Esophagus (tissue), 2 donors: ENCODE results near the gene HOXB7. TPM values are rescaled to one million over a fixed set of nuclear protein-coding genes. Genes with fewer than 3 reads are reported as not detected.

Experiments
- H3K27ac ChIP-seq, 2 donors: one replicate each; pipeline ENCODE4 v1.5.1; 2013; ENCODE audit warnings: low read depth in 2 of 2, mild to moderate bottlenecking in 2 of 2, inconsistent platforms in 1 of 2, low read length in 1 of 2, moderate library complexity in 1 of 2
- H3K27me3 ChIP-seq, 2 donors: one replicate each; pipeline ENCODE4 v1.6.1; 2013; ENCODE audit warnings: low read length in 2 of 2, control low read depth in 1 of 2, mild to moderate bottlenecking in 1 of 2; ENCODE audit not compliant: insufficient read depth in 2 of 2, control insufficient read depth in 1 of 2
- H3K36me3 ChIP-seq, 2 donors: one replicate each; pipeline ENCODE4 v1.6.1; 2013; ENCODE audit warnings: low read length in 1 of 2; ENCODE audit not compliant: control insufficient read depth in 2 of 2, insufficient read depth in 2 of 2
- H3K4me1 ChIP-seq, 2 donors: one replicate each; pipeline ENCODE4 v1.6.1; 2013; ENCODE audit warnings: low read length in 1 of 2; ENCODE audit not compliant: control insufficient read depth in 2 of 2, insufficient read depth in 2 of 2
- H3K4me3 ChIP-seq, 2 donors: one replicate each; pipeline ENCODE4 v1.5.1; 2013; ENCODE audit warnings: low read length in 2 of 2, mild to moderate bottlenecking in 2 of 2, low read depth in 1 of 2, moderate library complexity in 1 of 2
- H3K9me3 ChIP-seq, 2 donors: one replicate each; pipeline ENCODE4 v1.6.1; 2013; ENCODE audit warnings: mild to moderate bottlenecking in 2 of 2, low read depth in 1 of 2, low read length in 1 of 2, moderate library complexity in 1 of 2; ENCODE audit not compliant: control insufficient read depth in 2 of 2, insufficient read depth in 1 of 2
- WGBS, 2 donors: extraction: QIAGEN DNeasy Blood & Tissue Kit; methylation state at CpG; one replicate each; pipeline ENCODE4 v1.1.7; 2013; 5-methylcytosine and 5-hydroxymethylcytosine counted together
- polyA plus RNA-seq, 2 donors: library from polyadenylated mRNA; stranded (reverse); fragments of 200-250 nt; gene quantifications; one replicate each; pipeline ENCODE4 v1.2.3, GENCODE V29; 2013
- donor health status: healthy with polysubstance abuse.
- donor health status: Bipolar disorder and iron deficiency.

Gene HOXB7
- polyA plus RNA-seq, 2 donors = 0.27 to 0.39 TPM

GRCh38 chr17:48644159-48644558 lies 33.3 kb upstream of the HOXB7 start:
- H3K4me3 ChIP-seq = no peak overlapping the region
- peaks cover 19 to 40% of the 10 kb centered on the region in 2 donors for H3K27me3 ChIP-seq
- 77 to 100% methylated on average over 1 of the region's 1 CpG for WGBS, 2 donors
- H3K9me3 ChIP-seq = peaks cover 0 to 7% of the 10 kb centered on the region in 2 donors
- H3K4me1 ChIP-seq = peaks cover 2 to 3% of the 10 kb centered on the region in 2 donors
- H3K27ac ChIP-seq = no peak overlapping the region
- no peaks in the 10 kb centered on the region for H3K36me3 ChIP-seq

- Histone ChIP-seq H3K9me3 (peaks cover 0 to 7% of the 10 kb centered on the region in 2 donors), H3K36me3 (no peaks in the 10 kb centered on the region), H3K4me1 (peaks cover 2 to 3% of the 10 kb centered on the region in 2 donors), H3K27ac (no peak overlapping the region), H3K27me3 (peaks cover 24 to 45% of the 10 kb centered on the region in 2 donors), H3K4me3 (no peak overlapping the region)
These were observed 32.8 kb upstream of the HOXB7 start for GRCh38 chr17:48643697-48644012.

- no peaks in the 10 kb centered on the region for H3K36me3 ChIP-seq
- no peak overlapping the region for H3K27ac ChIP-seq
- peaks cover 2 to 3% of the 10 kb centered on the region in 2 donors for H3K4me1 ChIP-seq
- 34 to 35% methylated on average over 23 of the region's 23 CpGs for WGBS, 2 donors
- H3K9me3 ChIP-seq = peaks cover 0 to 7% of the 10 kb centered on the region in 2 donors
- H3K27me3 ChIP-seq = peaks cover 26 to 44% of the 10 kb centered on the region in 2 donors
- H3K4me3 ChIP-seq = no peak overlapping the region
These were observed 32.3 kb upstream of the HOXB7 start for GRCh38 chr17:48642843-48643696.

GRCh38 chr17:48642059-48642842 lies 31.4 kb upstream of the HOXB7 start:
- WGBS, 2 donors = 10 to 13% methylated on average over 58 of the region's 58 CpGs
- Histone ChIP-seq H3K36me3 (no peaks in the 10 kb centered on the region), H3K27me3 (peaks cover 26 to 50% of the 10 kb centered on the region in 2 donors), H3K4me3 (no peak overlapping the region), H3K9me3 (peaks cover 0 to 7% of the 10 kb centered on the region in 2 donors), H3K27ac (no peak overlapping the region), H3K4me1 (peaks cover 2 to 3% of the 10 kb centered on the region in 2 donors)

GRCh38 chr17:48641541-48642058 lies 30.8 kb upstream of the HOXB7 start:
- WGBS, 2 donors = 10 to 13% methylated on average over 29 of the region's 29 CpGs
- H3K36me3 ChIP-seq = no peaks in the 10 kb centered on the region
- H3K27ac ChIP-seq = no peak overlapping the region
- peaks cover 0 to 7% of the 10 kb centered on the region in 2 donors for H3K9me3 ChIP-seq
- no peak overlapping the region for H3K4me3 ChIP-seq
- peaks cover 2% of the 10 kb centered on the region in 2 donors for H3K4me1 ChIP-seq
- peaks cover 26 to 51% of the 10 kb centered on the region in 2 donors for H3K27me3 ChIP-seq

GRCh38 chr17:48640858-48641180 lies 30.0 kb upstream of the HOXB7 start:
- H3K27ac ChIP-seq = no peak overlapping the region
- no peak overlapping the region for H3K4me3 ChIP-seq
- peaks cover 24 to 51% of the 10 kb centered on the region in 2 donors for H3K27me3 ChIP-seq
- no peaks in the 10 kb centered on the region for H3K4me1 ChIP-seq
- 47 to 57% methylated on average over 1 of the region's 1 CpG for WGBS, 2 donors
- H3K36me3 ChIP-seq = no peaks in the 10 kb centered on the region
- H3K9me3 ChIP-seq = peaks cover 0 to 7% of the 10 kb centered on the region in 2 donors

- peaks cover 0 to 7% of the 10 kb centered on the region in 2 donors for H3K9me3 ChIP-seq
- H3K4me1 ChIP-seq = no peaks in the 10 kb centered on the region
- 49 to 58% methylated on average over 6 of the region's 6 CpGs for WGBS, 2 donors
- H3K4me3 ChIP-seq = no peak overlapping the region
- H3K36me3 ChIP-seq = no peaks in the 10 kb centered on the region
- no peak overlapping the region for H3K27ac ChIP-seq
- H3K27me3 ChIP-seq = peaks cover 25 to 54% of the 10 kb centered on the region in 2 donors
These were observed 29.4 kb upstream of the HOXB7 start for GRCh38 chr17:48639982-48640857.

GRCh38 chr17:48639136-48639535 lies 28.3 kb upstream of the HOXB7 start:
- Histone ChIP-seq H3K9me3 (peaks cover 0 to 7% of the 10 kb centered on the region in 2 donors), H3K4me1 (no peaks in the 10 kb centered on the region), H3K27me3 (peaks cover 25 to 61% of the 10 kb centered on the region in 2 donors), H3K27ac (no peak overlapping the region), H3K4me3 (no peak overlapping the region), H3K36me3 (no peaks in the 10 kb centered on the region)
- 26 to 27% methylated on average over 5 of the region's 5 CpGs for WGBS, 2 donors
